Activated effector memory CD4-positive, alpha-beta T cell treated with Interleukin-2 at 50 U/mL for 16 hours (primary cell): Measurements from ENCODE around the gene WDR13.
"Not testable (repeated sequence)": the region's sequence is repeated elsewhere in the genome, so short reads cannot be mapped to it uniquely, and the experiment has no call there.

Experiments
- DNase-seq: peaks from one replicate; pipeline ENCODE4 v3.0.0-alpha.2; 2020

The WDR13 gene

DNA sequence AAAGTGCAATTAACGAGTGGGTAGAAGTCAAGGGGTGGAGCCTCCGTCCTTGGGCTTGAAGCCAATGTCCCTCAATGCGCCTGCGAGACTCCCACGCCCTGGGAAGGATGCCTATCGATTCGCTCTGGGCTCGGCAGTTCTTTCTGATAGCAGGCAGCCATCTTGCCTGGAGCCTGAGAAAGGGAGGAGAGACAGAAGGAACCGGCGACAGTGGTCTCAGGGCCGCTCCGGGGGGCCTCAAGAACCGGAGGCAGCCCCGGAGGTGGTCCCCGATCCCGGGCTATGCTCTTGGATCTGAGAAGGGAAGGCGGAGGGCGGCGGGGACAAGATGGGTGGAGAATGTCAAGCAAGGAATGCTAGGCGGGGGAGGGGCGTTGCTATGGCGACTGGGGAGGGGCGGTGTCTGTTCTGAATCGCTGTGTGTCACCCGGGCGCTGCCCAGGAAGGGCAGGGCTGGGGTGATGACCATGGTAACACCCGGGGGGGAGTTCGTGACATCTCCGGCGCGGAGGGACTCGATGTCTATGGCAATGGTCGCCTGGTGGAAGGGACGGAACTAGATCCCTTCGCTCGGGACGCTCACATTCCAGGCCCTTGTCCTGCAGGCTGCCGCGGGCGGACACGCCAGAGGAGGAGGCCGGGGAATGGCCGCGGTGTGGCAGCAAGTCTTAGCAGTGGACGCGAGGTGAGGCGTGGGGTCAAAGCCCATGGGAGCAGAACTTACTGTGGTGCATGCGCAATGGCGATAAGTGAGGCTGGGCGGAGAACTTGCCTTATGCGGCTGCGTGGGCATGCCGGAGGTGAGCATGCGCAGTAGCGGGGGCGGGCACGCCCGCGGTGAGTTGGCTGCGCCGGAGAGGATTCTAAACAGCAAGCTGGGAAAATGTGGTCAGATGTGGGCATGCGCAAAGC, at the start of gene WDR13:
TSS of gene WDR13 (plus strand) at position 140 of the 912 bp plus-strand sequence. CDS start at position 645, 505 bp downstream.
- DNase-seq: peak; percentile 84

DNA sequence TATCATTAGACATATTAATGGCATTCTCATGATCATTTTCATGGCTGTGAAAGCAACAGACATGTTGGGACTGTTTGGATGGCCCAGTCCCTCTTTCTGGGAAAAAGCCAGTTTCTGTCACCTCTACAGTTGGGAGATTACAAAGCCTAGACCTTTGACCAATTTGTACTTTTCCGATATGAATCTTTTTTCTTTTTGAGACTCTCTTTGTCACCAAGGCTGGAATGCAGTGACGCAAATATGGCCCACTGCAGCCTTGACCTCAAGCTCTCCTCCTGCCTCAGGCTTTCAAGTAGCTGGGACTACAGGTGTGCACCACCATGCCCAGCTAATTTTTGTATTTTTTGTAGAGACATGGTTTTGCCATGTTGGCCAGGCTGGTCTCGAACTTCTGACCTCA, 48.4 kb upstream of the WDR13 start:
- DNase-seq: no peak

DNA sequence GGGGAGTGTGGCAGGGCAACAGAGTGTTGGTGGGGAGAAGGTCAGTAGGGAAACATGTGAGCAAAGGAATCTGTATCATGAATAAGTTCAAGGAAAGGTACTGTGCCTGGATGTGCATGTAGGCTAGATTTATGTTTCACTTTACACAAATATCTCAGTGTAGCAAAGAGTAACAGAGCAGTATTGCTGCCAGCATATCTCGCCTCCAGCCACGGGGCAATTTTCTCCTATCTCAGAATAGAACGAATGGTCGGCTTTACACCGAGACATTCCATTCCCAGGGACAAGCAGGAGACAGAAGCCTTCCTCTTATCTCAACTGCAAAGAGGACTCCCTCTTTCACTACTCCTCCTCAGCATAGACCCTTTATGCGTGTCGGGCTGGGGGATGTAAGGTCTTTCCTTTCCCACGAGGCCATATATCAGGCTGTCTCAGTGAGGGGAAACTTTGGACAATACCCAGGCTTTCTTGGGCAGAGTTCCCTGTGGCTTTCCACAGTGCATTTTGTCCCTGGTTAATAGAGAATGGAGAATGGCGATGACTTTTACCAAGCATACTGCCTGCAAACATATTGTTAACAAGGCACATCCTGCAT, 41.5 kb upstream of the WDR13 start:
- DNase-seq: not testable (repeated sequence)

DNA sequence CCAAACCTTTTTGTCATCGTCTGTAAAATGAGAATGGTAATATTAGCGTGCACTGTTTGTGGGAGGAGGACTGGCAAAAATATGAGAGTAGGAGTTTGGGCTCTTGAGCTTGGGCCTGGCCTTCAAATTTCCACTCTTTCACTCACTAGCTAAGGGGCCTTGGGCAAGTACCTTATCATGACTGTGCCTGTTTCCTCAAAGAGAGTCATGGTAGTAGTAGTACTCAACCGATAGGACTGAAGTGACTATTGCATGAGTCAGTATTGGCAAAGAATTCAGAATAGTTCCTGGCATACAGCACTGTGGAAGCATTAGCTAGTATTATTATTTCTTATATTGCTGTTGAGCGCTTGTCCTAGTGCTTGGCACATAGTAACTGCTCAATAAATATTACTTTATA, 39.0 kb upstream of the WDR13 start:
- no peak for DNase-seq

DNA sequence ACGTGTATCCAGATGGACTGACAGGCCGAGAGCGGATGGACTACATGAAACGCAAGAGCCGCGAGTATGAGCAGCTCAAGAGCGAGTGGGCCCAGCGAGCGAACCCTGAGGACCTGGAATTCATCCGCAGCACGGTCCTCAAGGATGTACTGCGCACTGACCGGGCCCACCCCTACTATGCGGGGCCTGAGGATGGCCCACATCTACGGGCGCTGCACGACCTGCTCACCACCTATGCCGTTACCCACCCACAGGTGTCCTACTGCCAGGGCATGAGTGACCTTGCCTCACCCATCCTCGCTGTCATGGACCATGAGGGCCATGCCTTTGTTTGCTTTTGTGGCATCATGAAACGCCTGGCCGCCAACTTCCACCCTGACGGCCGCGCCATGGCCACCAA, 37.7 kb upstream of the WDR13 start:
- DNase-seq: no peak

DNA sequence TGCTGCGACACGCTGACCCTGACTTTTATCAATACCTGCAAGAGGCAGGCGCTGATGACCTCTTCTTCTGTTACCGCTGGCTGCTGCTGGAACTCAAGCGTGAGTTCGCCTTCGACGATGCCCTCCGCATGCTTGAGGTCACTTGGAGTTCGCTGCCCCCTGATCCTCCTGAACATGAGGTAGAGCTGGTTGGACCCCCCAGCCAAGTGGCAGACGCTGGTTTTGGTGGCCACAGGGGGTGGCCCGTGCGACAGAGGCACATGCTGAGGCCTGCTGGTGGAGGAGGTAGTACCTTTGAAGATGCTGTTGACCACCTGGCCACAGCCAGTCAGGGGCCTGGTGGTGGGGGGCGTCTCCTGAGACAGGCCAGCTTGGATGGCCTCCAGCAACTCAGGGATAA, 37.2 kb upstream of the WDR13 start:
- no peak for DNase-seq

DNA sequence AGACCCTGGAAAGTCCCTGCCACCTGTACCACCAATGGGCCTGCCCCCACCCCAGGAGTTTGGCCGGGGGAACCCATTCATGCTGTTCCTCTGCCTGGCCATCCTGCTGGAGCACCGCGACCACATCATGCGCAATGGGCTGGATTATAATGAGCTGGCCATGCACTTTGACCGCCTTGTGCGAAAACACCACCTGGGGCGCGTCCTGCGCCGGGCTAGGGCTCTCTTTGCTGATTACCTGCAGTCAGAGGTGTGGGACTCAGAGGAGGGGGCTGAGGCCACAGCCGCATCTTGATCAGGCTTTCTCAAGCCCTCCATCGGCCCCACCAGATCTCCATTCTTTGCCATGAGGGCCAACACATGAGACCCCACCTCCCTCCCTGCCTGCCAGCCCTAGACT, 36.6 kb upstream of the WDR13 start:
- DNase-seq: no peak

DNA sequence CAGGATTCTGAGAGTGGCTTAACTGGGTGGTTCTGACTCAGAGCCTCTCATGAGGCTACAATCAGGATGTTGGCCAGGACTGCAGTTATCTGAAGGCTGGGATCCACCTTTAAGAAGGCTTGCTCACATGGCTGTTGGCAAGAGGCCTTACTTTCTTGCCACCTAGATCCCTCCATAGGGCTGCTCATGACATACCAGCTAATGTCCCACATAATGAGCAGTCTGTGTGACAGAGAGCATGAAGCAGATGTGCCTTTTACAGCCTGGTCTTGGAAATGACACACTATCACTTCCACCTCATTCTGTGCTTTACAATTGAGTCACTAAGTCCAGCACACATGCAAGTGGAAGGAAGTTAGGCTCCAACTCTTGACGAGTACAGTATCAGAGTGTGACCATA, 27.3 kb upstream of the WDR13 start:
- DNase-seq: no peak

DNA sequence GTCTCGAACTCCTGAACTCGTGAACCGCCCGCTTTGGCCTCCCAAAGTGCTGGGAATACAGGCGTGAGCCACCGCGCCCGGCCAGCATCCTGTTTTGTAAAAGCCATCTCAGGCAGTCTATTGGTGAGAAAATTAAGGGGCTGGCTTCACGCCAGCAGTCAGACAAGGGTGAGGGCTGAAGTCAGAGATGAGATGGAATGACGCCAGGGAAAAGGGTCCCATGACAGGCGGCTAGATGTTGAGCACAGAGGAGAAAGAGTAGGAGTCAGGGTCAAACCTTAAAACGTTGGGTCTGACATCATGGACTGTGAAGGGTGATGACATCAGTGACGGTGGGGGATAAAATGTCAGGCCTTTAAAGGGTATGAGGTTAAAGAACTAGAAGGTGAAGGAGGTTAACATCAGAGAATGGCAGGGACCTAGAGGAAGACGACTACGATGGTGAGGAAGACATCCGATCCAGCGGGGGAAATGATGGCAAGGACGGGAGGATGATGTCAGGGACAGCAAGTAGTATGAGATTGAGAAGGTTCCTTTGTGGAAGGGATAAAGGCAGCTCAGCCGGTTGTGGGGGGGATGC, 23.5 kb upstream of the WDR13 start:
- DNase-seq: peak; percentile 9

DNA sequence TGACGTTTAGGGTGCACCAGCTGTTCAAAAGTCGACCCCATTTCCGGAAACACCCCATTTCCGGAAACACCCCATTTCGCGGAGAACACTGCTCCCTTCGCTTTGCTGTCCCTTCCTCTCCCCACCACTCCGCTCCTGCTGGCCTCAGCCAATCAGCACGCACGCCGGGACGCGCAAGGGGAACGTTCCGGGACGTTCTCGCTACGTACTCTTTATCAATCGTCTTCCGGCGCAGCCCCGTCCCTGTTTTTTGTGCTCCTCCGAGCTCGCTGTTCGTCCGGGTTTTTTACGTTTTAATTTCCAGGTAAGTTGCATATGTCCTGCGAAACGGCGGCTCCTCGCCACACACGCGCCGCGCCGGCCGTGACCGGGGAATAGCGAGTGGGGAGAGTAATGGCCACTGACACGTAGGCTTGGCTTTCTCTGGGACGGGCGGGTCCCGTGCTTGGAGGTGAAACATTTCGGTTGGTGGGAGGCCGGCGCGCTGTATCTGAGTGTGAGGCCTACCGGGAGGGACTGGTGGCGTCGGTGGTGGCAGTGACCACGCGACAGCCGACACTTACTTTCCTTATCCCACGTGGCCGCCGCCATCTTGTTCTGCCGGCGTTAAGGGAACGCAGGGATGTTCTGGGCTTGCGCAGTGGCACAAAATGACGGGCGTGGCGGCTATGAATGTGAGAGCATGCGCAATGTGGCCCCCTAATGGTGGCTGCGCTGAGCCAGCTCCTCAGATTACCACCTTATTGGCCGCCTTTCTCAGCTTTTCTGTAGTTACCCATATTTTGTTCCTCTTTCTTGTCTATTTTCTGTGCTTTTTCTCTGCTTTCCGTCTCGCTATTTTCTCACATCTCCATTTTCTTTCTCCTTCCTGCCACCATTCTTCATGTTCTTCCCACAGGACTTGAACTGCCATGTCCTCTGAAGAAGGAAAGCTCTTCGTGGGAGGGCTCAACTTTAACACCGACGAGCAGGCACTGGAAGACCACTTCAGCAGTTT, 22.7 kb upstream of the WDR13 start, which contains the start of gene RBM3:
TSS of gene RBM3 (plus strand) at position 215 of the 997 bp plus-strand sequence. CDS start at position 912, 697 bp downstream.
- peak; percentile 86 for DNase-seq

DNA sequence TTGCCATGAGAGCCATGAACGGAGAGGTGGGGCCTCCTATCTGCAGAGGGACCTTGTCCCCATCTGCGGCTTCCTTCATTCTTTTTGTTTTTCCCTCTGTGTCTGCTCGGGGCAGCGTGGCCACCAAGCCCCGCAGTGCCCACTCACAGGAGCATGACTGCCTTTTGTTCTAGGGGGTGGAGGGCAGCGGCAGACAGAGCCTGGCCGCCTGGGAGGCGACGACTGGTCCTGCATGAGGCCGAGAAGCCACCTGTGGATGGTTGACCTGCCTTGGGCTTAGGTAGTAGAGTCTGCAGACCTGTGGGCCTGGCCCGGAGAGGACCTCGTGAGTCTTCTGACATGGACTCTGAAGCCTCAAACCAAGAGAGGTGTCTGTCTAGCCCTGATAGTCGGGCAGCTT, 21.6 kb upstream of the WDR13 start:
- no peak for DNase-seq

DNA sequence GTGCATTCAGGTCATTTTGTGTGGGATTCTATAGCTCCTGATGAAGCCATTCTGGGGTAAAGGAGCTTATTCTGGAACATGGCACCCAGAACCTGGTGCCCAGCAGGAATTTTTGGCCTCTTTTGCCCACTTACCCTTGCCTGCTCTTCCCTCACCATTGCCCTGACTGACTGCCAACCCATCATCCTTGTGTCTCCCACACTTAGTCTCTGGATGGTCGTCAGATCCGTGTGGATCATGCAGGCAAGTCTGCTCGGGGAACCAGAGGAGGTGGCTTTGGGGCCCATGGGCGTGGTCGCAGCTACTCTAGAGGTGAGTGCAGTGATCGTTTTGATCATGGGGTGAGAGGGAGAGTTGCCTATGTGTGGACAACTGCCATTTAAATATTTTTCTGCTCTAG, 21.2 kb upstream of the WDR13 start:
- no peak for DNase-seq

DNA sequence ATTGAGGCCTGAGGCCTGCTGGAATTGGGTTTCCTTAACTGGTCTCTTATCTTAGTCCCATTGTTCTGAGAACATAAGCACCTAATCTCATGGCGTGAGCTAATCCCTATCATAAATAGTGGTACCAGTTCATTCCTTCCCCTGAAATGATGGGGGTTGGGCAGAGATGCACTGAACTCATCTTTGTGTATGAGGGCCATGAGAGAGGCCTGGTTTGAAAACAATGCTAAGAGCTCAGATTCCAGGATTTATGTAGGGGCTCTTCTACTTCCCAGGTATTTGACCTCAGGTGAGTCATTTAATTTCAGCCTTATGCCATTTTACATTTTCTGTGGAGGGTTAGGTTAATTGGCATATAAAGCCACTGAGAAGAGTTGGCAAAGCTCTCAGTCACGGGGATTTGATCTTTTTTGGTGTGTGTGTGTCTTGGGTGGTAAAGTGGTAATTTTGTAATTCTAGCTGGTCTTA, 18.6 kb upstream of the WDR13 start:
- no peak for DNase-seq

DNA sequence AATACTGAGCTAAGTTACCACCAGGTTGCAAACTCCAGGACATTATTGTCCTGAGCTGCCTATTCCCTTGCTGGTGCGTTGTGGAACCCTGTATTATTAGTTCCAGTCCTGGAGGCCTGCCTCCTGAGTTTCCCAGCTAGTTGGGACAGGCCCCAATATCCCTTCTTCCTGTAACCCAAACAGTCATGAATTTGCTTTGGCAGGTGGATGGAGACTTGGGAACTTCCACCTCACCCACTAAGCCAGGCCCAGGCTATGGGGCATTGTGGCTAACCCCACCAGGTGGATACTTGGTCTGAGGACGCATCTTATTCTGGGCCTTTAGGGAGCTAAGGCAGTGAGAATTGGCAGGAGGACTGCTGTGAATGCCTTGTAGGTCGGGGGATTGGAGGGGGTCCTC, 18.0 kb upstream of the WDR13 start:
- no peak for DNase-seq

DNA sequence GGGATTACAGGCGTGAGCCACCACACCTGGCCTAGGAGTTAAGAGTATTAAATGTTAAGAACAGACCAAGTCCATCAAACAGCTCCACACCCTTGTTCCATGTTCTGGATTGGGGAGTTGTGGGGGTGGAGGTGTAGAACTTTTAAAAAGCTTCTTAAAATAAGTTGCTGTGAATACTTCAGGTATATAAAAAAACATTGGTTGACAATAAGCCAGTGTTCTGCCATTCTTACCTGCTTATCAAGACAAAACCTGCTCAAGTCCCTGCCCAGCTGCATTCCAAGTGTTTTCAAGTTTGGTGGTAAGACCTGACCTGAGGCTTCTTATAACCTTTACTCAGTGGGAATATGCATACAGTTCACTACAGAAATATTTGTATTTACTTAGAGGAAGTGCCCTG, 16.6 kb upstream of the WDR13 start:
- DNase-seq: no peak

DNA sequence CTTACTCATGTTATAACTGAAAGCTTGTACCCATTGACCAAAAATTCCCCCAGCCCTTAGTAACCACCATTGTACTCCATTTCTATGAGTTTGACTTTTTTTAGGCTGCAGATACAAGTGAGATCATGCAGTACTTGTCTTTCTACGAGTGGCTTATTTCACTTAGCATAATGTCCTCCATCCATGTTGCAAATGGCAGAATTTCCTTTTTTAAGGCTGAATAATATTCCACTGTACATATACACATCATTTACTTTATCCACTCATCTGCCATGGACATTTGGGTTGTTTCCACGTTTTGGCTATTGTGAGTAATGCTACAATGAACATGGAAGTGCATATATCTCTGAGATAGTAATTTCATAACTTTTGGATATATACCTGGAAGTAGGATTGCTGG, 12.6 kb upstream of the WDR13 start:
- no peak for DNase-seq

DNA sequence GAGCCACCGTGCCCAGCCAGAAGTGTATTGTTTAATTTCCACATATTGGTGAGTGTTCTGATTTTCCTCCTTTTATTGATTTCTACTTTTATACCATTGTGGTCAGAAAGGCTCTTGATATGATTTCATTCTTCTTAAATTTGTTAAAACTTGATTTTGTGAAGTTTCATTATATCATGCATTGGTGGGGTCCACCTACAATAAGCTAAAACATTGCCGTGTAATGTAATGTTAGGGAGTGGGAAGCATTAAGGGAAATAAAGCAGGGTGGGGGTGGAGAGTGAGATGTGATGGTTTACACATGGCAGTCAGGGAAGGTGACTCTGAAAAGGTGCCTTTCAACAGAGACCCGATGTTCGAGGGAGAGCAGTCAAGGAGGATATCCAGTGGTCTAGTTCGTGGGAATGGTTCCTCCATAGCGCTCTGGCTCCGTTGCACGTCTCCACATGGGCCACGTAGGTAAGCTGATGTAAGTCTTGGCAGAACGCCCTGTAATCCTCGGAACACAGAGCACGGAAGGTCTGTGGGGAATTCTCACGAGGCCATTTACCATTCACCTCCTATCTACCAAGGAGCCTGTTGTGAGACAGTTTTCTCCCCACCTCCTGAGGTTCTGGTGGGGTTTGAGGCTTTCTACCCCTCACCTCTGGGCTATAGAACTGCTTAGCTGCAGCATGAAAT, 7.7 kb upstream of the WDR13 start:
- no peak for DNase-seq

DNA sequence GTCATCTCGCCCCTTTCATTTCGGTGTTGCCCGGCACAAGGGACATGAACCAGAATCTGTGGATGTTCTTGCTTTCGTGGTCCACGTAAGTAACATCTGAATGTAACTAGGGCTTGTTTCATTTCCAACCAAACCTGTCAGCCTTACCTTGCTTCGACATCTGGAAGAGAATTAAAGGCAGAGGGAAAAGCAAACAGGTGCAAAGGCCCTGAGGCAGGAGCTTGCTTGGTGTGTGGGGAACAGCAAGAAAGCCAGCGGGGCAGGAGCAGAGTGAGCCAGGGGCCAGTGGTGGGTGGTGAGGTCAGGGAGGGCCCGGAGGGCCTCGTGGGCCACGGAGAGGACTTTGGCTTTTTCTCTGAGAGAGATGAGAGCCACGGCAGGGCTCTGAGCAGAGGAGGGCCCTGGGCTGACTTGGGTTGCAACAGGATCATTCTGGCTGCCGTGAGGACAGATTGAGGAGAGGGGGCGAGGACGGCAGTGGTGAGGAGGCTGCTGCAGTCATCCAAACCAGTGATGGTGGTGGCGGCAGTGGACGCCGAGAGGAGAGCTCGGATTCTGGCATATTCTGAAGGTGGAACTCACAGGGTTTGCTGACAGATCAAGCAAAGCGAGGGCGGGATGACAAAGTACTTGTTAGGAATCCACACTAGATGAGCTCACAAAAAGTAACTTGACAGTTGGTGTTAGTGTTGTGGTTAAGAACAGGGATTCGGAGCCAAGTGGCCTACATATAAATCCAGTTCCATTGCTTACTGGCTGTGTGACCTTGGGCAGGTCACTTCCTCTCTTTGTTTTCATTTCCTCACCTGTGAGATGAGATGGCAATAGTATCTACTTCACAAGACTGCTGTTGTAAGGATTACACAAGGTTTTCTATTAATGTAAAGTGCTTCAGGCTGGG, 6.8 kb upstream of the WDR13 start:
- DNase-seq: no peak

DNA sequence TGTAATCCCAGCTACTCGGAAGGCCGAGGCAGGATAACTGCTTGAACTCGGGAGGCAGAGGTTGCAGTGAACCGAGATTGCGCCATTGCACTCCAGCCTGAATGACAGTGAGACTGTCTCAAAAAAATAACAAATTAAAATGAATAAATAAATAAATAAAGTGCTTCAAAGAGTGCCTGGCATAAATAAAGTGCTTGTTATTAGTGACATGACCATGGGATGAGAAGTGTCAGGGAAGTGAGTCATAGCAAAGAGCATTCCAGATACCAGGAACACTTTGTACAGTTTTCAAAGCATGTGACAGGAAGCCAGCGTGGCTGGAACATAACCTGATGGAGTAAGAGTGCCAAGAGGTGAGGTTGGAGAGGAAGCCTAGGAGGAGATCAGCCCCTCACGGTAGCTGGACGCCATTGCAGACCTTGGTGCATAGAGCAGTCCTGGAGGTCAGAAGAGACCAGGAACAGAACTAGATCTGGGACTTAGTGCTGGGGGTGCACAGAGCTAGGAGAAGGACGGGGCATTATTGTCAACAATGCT, 6.0 kb upstream of the WDR13 start:
- no peak for DNase-seq

DNA sequence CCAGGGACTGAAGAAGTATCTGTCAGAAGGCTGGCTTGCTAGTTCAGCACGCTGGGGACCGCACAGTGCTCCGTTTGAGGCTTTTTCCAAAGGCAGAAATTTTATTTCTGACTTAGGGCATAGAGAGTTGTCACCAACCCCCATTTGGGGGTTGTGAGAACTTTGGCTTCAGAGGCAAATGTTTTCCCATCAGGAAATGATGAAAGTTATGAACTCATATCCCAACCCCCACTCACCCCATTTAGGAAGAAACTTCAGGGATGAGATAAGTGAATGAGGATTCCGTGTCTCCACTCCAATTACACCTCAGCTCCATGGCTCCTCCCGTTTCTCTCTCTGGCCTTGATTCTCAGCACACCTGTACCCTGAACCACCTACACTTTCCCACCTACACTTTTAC, 4.3 kb upstream of the WDR13 start:
- DNase-seq: no peak

DNA sequence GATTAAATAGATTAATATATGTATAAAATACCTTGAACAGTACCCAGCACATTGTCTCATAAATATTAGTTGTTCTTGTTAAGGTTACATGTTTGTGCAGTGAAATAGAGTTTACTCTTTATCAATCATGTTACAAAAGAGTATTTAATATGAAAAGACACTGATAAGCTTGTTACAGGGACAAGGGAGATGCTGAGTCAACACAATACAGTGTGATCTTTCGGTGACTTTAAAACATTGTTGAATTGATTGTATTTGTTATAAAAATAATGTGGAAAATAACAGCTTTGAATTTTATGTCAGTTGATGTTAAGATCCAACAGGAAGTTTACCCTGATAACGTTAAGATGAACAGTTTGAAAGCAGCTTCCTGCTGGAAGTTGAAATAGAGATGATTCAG, 1.4 kb upstream of the WDR13 start:
- DNase-seq: no peak
